ENCODE measurements around the gene MAP3K4.

Gene MAP3K4

GRCh38 chr6:161141173-161141572 lies 149.6 kb downstream of the MAP3K4 start:
- Mint-ChIP-seq H3K4me3 (no peak overlapping the region), H3K36me3 (peaks cover 3% of the 10 kb centered on the region), H3K9me3 (no peaks in the 10 kb centered on the region), H3K27ac (no peak overlapping the region), H3K27me3 (no peaks in the 10 kb centered on the region), H3K4me1 (no peaks in the 10 kb centered on the region)

- Mint-ChIP-seq H3K4me3 (no peak overlapping the region), H3K27me3 (no peaks in the 10 kb centered on the region), H3K4me1 (no peaks in the 10 kb centered on the region), H3K9me3 (no peaks in the 10 kb centered on the region), H3K27ac (no peak overlapping the region), H3K36me3 (peaks cover 3% of the 10 kb centered on the region)
Measured at GRCh38 chr6:161142957-161143296, 151.4 kb downstream of the MAP3K4 start.

- Mint-ChIP-seq H3K9me3 (no peaks in the 10 kb centered on the region), H3K27me3 (no peaks in the 10 kb centered on the region), H3K27ac (no peak overlapping the region), H3K4me1 (no peaks in the 10 kb centered on the region), H3K4me3 (no peak overlapping the region), H3K36me3 (peaks cover 3% of the 10 kb centered on the region)
Measured at GRCh38 chr6:161143663-161144430, 152.3 kb downstream of the MAP3K4 start.

GRCh38 chr6:161150136-161150535 lies 158.6 kb downstream of the MAP3K4 start:
- Mint-ChIP-seq H3K4me1 (no peaks in the 10 kb centered on the region), H3K36me3 (peaks cover 4% of the 10 kb centered on the region), H3K27me3 (no peaks in the 10 kb centered on the region), H3K4me3 (no peak overlapping the region), H3K27ac (no peak overlapping the region), H3K9me3 (no peaks in the 10 kb centered on the region)

GRCh38 chr6:161150566-161150965 lies 159.0 kb downstream of the MAP3K4 start:
- no peak overlapping the region for H3K4me3 Mint-ChIP-seq
- H3K27ac Mint-ChIP-seq, result no peak overlapping the region
- H3K4me1 Mint-ChIP-seq, result no peaks in the 10 kb centered on the region
- H3K9me3 Mint-ChIP-seq, result no peaks in the 10 kb centered on the region
- no peaks in the 10 kb centered on the region for H3K27me3 Mint-ChIP-seq
- H3K36me3 Mint-ChIP-seq, result peaks cover 4% of the 10 kb centered on the region

GRCh38 chr6:161151059-161151645 lies 159.6 kb downstream of the MAP3K4 start:
- Mint-ChIP-seq H3K36me3 (peaks cover 4% of the 10 kb centered on the region), H3K27me3 (no peaks in the 10 kb centered on the region), H3K4me3 (no peak overlapping the region), H3K4me1 (no peaks in the 10 kb centered on the region), H3K27ac (no peak overlapping the region), H3K9me3 (no peaks in the 10 kb centered on the region)

- Mint-ChIP-seq H3K4me1 (no peaks in the 10 kb centered on the region), H3K9me3 (no peaks in the 10 kb centered on the region), H3K36me3 (peaks cover 5% of the 10 kb centered on the region), H3K27ac (no peak overlapping the region), H3K4me3 (no peak overlapping the region), H3K27me3 (no peaks in the 10 kb centered on the region)
Measured at GRCh38 chr6:161151660-161152526, 160.3 kb downstream of the MAP3K4 start.

- Mint-ChIP-seq H3K27ac (no peak overlapping the region), H3K27me3 (no peaks in the 10 kb centered on the region), H3K4me3 (no peak overlapping the region), H3K9me3 (no peaks in the 10 kb centered on the region), H3K36me3 (peaks cover 6% of the 10 kb centered on the region), H3K4me1 (no peaks in the 10 kb centered on the region)
Measured at GRCh38 chr6:161152527-161152862, 160.9 kb downstream of the MAP3K4 start.

- H3K36me3 Mint-ChIP-seq, result peaks cover 9% of the 10 kb centered on the region
- peaks cover 1% of the 10 kb centered on the region for H3K9me3 Mint-ChIP-seq
- H3K27me3 Mint-ChIP-seq, result no peaks in the 10 kb centered on the region
- H3K27ac Mint-ChIP-seq, result peak overlapping the region; percentile 59
- H3K4me1 Mint-ChIP-seq, result no peaks in the 10 kb centered on the region
- no peak overlapping the region for H3K4me3 Mint-ChIP-seq
Measured at GRCh38 chr6:161152907-161153662, 161.5 kb downstream of the MAP3K4 start.

- Mint-ChIP-seq H3K36me3 (peaks cover 11% of the 10 kb centered on the region), H3K9me3 (peaks cover 4% of the 10 kb centered on the region), H3K4me1 (no peaks in the 10 kb centered on the region), H3K27ac (no peak overlapping the region), H3K27me3 (no peaks in the 10 kb centered on the region), H3K4me3 (no peak overlapping the region)
Measured at GRCh38 chr6:161153725-161154124, 162.2 kb downstream of the MAP3K4 start.

GRCh38 chr6:161154796-161155335 lies 163.3 kb downstream of the MAP3K4 start:
- Mint-ChIP-seq H3K27ac (no peak overlapping the region), H3K4me3 (no peak overlapping the region), H3K36me3 (peaks cover 9% of the 10 kb centered on the region), H3K9me3 (peaks cover 4% of the 10 kb centered on the region), H3K27me3 (no peaks in the 10 kb centered on the region), H3K4me1 (no peaks in the 10 kb centered on the region)

- peaks cover 19% of the 10 kb centered on the region for H3K36me3 Mint-ChIP-seq
- no peaks in the 10 kb centered on the region for H3K4me1 Mint-ChIP-seq
- no peaks in the 10 kb centered on the region for H3K27me3 Mint-ChIP-seq
- H3K4me3 Mint-ChIP-seq, result no peak overlapping the region
- H3K9me3 Mint-ChIP-seq, result peaks cover 4% of the 10 kb centered on the region
- no peak overlapping the region for H3K27ac Mint-ChIP-seq
Measured at GRCh38 chr6:161161121-161161520, 169.6 kb downstream of the MAP3K4 start.

GRCh38 chr6:161161889-161162624 lies 170.5 kb downstream of the MAP3K4 start:
- peaks cover 17% of the 10 kb centered on the region for H3K36me3 Mint-ChIP-seq
- peaks cover 4% of the 10 kb centered on the region for H3K9me3 Mint-ChIP-seq
- no peaks in the 10 kb centered on the region for H3K27me3 Mint-ChIP-seq
- no peaks in the 10 kb centered on the region for H3K4me1 Mint-ChIP-seq
- no peak overlapping the region for H3K27ac Mint-ChIP-seq
- H3K4me3 Mint-ChIP-seq, result no peak overlapping the region

- Mint-ChIP-seq H3K36me3 (peaks cover 17% of the 10 kb centered on the region), H3K9me3 (peaks cover 4% of the 10 kb centered on the region), H3K4me1 (no peaks in the 10 kb centered on the region), H3K27me3 (no peaks in the 10 kb centered on the region), H3K27ac (no peak overlapping the region), H3K4me3 (no peak overlapping the region)
Measured at GRCh38 chr6:161162722-161163121, 171.2 kb downstream of the MAP3K4 start.
